Measurements from ENCODE around the gene HMCN2.

HMCN2 gene

DNA sequence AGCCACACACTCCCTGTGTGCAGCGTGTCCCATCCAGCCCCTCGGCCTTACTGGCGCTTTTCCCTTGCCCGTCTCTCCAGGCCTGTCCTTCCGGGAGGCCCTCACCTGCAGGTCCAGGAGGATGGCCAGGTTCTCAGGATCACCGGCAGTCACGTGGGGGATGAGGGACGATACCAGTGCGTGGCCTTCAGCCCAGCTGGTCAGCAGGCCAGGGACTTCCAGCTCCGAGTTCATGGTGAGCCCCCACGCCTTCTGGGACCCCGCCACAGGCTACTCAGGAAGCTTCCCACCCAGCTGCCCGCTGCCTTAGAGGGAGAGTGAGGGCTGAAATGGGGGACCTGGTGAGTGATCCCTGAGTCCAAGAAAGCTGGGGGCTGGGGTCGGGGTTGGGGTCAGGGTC is 85.8 kb downstream of the HMCN2 start:
- DNase-seq, result no peak

DNA sequence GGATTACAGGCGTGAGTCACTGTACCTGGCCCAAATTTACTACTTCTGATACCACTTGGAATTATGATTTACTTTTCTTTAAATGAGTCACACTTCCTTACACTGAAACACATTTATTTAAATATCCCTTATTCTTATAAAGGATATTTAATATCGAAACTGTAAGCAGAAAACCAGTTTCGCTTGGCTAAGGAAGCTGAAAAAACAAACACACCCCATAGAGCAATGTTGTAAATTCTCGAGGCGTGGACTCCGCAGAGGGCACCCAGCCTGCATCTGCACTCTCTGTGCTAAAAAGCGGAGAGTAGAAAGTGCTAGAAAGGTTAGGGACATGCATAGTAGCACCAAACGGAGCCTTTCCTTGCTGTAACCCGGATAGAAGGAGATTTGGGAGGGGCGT is 86.5 kb downstream of the HMCN2 start:
- DNase-seq, result no peak

DNA sequence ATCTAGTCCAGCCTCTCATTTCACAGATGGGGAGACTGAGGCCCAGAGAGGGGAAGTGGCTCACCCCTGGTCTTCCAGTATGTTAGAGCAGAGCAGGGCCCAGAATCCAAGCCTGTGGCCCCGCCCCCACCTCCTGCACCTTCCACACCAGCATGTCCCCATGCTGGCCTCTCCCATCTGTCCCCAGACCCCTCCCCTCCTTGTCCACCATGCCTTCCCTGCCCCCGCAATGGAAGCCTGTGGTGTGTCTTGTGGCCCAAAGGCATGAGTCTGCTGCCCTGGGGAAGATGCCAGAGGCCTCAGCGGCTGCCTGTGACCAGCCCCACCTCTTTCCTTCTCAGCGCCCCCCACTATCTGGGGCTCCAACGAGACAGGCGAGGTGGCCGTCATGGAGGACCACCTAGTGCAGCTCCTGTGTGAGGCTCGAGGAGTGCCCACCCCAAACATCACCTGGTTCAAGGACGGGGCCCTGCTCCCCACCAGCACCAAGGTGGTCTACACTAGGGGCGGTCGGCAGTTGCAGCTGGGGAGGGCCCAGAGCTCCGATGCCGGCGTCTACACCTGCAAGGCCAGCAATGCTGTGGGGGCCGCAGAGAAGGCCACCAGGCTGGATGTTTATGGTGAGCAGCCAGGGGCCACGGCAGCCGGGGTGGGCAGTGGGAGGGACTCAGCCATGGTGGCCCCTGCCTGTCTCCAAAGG is 87.2 kb downstream of the HMCN2 start:
- no peak for DNase-seq

DNA sequence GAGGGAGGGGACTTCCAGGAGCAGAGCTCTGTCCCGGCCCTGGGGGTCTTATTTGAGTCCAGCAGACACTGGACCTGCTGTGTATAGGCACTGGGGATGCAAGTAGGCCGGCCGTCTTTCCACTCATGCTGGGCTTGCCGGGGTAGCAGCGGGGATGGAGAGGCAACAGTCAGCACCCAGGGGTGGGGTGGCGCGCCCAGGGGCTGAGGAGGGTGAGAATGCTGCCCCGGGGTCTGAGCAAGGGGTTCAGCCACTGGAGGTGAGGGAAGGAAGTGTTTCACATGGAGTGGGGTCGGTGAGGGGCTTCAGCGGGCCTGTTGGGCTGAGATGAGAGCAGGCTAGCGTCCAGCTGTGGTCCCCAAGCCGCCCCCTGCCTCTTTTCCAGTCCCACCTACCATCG is 88.8 kb downstream of the HMCN2 start:
- no peak for DNase-seq

DNA sequence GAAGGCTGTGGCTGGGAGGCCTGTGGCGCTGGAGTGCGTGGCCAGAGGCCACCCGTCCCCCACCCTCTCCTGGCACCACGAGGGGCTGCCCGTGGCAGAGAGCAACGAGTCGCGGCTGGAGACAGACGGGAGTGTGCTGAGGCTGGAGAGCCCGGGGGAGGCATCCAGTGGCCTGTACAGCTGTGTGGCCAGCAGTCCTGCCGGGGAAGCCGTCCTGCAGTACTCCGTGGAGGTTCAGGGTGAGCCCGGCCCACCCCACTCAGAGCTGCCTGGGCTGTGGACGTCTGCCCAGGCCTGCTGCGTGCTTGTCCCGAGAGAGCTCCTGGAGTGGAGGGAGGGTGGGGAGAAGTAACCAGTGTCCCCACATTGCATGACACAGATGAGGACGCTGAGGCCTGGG is 89.2 kb downstream of the HMCN2 start:
- no peak for DNase-seq

DNA sequence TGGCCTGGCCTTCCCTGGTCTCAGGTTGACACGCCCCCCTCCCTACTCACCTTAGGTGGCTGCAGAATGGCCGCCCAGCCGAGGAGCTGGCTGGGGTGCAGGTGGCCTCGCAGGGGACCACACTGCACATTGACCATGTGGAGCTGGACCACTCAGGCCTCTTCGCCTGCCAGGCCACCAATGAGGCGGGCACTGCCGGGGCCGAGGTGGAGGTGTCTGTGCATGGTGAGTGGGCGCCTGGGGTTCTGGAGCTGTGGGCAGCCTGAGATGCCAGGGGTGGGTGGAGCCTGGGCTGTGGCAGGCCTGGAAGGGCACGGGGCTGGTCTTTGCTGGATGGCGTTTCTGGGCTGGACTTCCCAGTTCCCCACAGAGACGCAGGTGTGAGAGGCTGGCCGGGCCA is 90.5 kb downstream of the HMCN2 start:
- DNase-seq, result no peak

DNA sequence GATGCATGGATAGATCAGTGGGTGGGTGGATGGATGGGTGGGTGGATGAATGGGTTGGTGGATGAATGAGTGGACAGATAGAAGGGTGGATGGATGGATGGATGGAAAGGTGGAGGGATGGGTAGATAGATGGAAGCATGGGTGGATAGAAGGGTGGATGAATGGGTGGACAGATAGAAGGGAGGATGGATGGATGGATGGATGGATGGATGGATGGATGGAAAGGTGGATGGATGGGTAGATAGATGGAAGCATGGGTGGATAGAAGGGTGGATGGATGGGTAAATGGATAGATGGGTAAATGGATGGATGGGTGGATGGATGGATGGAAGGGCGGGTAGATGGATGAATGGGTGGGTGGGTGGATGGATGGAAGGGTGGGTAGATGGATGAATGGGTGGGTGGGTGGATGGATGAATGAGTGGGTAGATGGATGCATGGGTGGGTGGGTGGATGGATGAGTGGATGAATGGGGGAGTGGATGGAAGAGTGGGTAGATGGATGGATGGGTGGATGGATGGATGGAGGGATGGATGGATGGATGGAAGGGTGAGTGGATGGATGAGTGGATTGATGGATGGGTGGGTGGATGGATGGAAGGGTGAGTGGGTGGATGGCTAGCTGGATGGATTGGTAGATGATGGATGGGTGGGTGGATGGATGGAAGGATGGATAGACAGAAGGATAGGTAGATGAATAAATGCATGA is 91.5 kb downstream of the HMCN2 start:
- DNase-seq, result no peak

DNA sequence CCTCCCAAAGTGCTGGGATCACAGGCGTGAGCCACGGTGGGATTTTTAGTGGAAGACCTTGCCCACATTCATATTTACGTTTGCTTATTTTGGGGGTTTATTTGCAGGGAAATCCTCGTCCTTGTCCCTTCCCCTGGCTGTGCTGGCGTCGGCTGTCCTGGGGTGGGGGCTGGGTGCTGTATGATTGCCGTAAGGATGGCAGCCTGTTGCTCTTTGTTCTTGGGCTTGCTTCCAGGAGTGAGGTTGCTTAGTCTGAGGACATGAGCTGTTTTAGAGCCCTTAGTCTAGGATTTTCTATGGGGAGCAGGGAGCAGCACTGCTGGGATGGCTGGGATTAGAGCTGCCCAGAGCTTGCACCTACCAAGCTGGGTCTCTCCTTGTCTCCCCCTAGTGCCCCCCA is 93.4 kb downstream of the HMCN2 start:
- DNase-seq, result no peak

DNA sequence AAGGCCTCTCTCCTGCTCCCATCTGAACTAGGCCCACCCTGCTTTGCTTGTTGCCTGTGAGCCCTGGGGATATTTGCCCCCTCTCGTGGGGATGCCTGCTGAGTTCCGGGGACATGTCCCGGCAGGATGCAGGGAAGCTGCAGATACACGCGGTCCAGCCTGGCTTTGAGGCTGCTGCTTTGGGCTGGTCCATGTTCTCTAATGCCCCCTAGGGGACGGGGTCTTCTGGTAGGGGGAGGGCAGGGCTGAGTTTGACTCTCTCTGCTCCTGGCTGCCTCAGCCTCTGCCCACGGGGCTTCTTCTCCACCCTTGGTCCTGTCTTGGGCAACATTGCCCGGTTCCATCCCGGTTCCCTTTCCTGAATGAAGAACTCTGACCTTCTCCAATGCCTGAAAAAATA is 94.3 kb downstream of the HMCN2 start:
- no peak for DNase-seq

DNA sequence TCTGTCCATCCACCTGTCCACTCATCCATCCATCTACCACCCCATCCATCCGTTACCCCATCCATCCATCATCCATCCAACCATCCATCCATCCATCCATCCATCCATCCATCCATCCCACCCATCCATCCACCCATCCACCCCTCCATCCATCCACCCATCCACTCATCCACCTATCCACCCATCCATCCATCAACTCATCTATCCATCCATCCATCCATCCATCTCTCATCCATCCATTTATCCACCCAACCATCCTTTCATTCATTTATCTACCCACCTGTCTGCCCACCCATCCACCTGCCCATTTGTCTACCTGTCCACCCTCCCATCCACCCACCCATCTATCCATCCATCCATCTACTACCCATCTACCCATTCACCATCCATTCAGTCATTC is 95.1 kb downstream of the HMCN2 start:
- no peak for DNase-seq

DNA sequence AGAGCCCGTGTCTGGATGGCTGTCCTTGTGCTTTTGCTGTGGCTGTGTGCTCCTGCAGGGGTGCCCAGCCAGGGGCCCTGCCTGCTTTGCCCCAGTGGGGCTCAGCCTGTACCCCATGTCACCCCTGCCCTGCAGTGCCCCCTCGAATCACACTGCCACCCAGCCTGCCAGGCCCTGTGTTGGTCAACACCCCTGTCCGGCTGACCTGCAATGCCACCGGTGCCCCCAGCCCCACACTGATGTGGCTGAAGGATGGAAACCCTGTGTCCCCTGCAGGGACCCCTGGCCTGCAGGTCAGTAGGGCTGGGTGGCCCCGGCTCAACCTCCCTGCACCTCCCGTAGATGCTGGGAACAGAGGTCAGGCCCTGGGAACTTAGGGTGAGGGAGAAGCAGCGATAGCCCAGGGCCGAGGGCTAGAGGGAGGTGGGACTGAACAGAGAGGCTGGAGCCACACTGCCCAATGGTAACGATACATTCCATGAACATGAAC is 96.4 kb downstream of the HMCN2 start:
- DNase-seq, result no peak

DNA sequence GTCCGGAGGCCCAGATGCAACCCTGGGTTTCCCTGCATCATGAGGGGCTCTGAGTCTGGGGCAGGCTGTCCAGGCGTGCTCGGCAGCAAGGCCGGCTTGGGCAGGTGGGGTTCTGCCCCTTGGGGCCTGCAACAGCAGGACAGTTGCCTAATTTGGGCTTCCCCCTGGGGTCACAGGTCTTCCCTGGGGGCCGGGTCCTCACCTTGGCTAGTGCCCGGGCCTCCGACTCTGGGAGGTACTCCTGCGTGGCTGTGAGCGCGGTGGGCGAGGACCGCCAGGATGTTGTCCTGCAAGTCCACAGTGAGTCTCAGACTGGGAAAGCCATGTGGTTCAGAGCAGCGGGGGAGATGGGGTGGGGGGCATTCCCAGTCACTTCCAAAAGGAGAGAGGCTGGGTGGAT is 97.1 kb downstream of the HMCN2 start:
- DNase-seq, result no peak

DNA sequence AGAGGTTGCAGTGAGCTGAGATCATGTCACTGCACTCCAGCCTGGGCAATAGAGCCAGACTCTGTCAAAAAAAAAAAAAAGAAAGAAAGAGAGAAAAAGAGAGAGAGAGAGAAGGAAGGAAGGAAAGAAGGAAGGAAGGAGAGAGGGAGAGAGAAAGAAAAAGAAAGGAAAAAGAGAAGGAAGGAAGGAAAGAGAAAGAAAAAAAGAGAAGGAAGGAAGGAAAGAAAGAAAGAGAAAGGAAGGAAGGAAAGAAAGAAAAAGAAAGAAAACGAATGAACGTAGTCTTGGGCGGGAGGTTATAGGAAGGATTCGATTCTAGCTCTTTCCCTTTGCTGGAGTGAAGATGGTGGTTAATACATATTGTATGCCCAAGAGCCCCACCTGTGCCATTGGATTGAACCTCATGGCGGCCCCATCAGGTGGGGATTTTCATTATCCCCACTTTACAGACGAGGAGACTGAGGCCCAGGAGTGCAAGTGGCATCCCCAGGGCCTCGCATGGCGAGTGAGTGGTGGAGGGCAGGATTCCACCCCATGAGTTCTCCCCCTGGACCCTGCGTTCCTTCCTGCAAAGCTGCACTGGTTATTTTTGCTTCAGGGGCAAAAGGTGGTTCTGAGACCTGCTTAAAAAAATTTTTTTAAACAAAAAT is 98.3 kb downstream of the HMCN2 start:
- no peak for DNase-seq

DNA sequence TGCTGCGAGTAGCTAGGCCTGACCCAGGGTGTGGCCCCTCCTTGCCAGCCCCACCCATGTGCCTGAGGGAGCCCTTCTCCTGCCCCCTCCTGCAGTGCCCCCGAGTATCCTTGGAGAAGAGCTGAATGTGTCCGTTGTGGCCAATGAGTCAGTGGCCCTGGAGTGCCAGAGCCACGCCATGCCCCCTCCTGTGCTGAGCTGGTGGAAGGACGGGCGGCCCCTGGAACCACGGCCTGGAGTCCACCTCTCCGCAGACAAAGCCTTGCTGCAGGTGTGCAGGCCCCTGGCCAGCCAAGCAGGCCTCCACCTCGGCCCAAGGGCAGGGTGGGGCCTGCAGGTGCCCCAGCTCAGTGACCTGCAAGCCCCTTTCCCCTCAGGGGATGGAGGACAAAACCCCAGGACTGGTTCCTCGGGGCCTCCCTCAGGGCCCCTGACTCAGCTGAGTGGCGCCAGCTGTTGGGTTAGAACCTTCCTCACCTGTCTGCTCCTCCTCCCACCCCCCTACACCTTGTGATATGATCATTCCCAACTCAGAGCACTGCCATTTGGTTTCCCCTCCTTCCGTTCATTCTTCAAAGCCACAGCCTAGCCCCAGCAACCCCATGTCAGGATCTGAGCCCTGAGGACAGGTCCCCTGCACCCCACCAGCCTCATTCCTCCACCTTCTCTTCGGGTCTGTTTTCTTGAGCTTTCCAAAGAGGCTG is 99.2 kb downstream of the HMCN2 start:
- DNase-seq, result no peak

DNA sequence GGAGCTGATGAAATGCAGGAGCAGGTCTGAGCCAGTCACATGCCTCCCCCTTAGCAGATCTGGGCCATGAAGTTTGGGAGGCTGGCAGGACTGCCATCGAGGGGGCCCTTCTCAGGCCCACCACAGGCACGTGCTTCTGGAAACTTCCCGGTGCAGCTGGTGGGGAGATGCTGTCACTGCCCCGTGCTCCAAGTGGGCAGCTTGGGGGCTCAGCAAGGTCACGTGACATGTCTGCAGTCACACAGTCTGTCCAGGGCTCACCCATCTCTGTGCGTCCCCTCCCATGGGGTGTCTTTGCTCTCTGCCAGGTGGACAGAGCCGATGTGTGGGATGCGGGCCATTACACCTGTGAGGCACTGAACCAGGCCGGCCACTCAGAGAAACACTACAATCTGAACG is 99.8 kb downstream of the HMCN2 start:
- no peak for DNase-seq

DNA sequence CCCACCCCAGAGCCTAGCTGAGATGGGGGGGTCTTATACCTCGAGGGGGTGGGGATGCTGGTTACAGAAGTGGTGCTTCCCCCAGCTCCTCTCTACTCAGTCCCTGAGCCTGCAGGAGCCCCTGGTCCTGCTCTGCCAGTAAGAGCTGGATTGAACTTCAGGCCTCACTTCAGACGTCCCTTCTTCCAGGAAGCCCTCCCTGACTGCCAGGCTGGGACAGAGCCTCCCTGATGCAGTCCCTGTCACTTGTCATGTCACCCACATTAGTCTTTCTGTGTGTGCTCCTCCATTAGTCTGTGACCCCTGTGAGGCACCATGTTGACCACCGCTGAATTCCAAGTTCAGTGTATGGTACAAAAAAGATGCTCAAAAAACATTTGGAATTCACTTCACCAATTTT is 100.5 kb downstream of the HMCN2 start:
- no peak for DNase-seq

DNA sequence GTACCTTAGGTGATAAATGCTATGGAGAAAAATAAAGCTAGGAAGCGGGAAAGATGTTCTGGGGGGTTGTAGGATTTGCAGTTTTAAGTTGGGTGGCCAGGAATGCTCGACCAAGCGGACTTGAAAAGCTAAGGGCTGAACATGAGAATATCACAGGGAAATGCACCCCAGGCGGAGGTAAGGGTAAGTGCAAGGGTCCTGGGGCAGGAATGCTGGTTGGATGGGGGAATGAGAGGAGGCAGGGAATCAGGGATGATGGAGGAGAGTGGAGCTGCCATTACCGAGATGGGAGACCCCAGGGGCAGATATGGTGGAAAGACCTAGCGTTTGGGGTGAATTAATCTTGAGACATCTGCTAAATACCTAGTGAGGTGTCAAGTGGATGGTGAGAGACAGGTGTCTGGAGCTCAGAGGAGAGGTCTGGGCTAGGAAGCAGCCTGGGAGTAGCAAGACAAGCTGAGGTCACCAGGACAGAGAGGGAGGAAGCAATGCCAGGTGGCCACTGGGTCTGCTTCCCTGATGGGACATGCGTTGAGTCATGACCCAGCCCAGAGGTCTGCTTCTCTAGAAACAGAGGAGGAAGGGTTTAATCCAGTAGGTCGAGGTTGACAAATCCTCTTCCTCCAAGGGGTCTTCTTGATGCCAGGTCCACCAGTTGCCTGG is 101.5 kb downstream of the HMCN2 start:
- DNase-seq, result no peak

DNA sequence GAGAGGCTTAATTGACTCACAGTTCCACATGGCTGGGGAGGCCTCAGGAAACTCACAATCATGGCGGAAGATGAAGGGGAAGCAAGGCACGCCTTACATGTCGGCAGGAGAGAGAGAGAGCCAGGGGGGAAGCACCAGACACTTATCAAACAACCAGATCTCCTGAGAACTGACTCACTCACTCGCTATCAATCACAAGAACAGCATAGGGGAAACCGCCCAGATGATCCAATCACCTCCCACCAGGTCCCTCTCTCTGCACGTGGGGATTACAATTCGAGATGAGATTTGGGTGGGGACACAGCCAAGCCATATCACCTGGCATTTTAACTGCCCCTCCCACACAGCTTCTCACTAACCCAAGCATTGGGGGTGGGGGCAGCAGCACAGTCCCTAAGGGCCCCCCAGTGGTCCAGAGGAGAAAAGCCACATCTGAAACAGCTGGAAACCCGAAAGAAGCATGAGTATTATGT is 103.1 kb downstream of the HMCN2 start:
- no peak for DNase-seq

DNA sequence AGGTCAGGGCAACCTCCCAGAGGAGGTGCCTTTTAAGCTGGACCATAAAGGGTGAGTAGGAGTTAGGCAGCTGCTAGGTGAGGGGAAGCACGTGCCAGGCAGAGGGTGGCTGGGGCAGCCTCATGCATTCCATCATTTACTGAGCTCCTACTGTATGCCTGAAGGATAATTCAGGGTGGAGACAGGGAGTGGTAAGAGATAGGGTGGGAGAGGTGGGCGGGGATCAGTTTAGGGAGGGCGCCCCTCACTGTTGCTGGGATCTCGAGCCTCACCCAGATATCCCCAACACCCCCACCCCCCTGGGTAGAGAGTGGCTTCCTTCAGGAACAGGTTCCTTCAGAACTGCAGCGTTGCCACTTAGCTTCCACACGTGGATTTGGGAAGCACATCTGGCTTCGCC is 104.7 kb downstream of the HMCN2 start:
- DNase-seq, result no peak

DNA sequence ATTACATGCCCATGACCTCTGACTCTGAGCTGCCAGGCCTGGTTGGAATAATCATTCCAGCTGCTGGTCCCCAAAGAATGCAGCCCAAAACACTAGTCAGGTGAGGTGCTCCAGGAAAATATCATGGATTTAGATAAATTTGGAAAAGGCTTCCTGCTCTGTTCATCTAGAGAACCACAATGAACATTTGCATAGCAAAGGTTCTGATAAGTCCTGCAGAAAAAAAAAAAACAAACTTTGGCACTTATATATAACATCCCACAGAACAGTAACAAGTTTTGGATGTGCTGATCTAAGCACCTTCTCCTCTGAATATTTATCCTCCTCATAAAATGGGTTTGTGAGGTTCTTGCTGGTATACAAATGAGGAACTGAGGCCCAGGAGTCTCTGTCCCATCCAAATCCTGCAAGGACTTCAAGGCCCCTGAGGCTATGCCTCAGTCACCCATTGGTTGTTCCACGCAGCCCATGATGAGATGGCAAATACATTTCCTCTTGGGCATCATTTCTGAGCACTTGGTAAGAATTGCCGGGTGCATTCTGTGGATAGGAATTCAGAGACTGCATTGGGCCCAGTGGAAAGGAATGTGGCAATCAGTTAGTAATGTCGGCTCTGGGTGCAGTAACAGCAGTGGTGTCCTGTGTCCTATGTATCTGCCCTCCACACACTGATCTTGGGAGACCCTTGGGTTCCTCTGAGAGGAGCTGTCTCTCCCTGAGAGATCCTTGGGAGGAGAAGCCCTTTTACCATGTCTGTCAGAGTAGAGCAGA is 105.8 kb downstream of the HMCN2 start:
- no peak for DNase-seq

DNA sequence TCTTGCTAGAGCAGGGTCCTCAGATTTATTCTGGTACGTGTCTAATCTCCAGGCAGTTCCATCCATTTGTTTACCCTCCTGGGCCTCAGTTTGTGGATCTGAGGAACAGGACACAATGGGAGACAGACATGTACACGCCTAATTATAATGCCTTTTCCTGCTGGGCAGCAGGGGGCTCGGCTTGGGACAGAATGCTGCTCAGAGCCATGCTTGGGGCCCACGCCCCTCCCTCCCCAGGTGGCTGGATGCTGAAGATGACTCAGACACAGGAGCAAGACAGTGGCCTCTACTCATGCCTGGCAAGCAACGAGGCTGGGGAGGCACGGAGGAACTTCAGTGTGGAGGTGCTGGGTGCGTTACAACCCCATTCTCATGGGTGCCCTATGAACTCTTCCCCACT is 106.5 kb downstream of the HMCN2 start:
- DNase-seq, result no peak

DNA sequence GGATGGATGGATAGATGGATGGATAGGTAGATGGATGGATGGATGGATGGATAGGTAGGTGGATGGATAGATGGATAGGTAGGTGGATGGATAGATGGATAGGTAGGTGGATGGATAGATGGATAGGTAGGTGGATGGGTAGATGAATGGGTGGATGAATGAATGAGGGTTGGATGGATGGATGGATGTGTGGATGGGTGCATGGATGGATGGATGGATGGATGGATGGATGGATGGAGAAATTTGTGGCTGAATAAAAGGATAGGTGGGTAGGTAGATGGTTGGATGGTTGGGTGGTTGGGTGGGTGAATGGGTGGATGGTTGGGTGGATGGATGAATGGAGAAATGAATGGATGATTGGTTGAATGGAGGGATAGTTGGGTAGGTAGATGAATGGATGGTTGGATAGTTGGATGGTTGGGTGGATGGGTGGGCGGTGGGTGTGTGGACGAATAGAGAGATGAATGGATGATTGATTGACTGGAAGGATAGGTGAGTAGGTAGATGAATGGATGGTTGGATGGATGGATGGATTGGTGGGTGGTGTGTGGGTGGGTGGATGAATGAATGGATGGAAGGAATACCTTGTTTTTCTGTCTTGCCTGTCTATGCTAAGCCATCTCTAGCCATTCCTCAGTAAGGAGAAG is 108.2 kb downstream of the HMCN2 start:
- DNase-seq, result no peak

Data from bone marrow (tissue), 2 donors.